SK-N-SH (cell line): ENCODE data around the gene SNAPC5.

Source experiments
- CTCF ChIP-seq: fragments of 200-600 bp; sonication (generic); IDR thresholded peaks from 2 replicates; pipeline ENCODE4 v1.6.1; 2017; ENCODE audit warnings: antibody characterized with exemption, mild to moderate bottlenecking, moderate library complexity
- ELF1 ChIP-seq: IDR thresholded peaks from 2 replicates; pipeline ENCODE4 v1.4.0; 2012
- FOSL2 ChIP-seq: IDR thresholded peaks from 2 replicates; pipeline ENCODE4 v1.4.0; 2012; ENCODE audit warnings: low read depth, mild to moderate bottlenecking, moderate library complexity, borderline replicate concordance
- MXI1 ChIP-seq: IDR thresholded peaks from 2 replicates; pipeline ENCODE4 v1.6.1; 2012; ENCODE audit warnings: mild to moderate bottlenecking, low read depth, low read length, improper control_type of control experiment
- NFIC ChIP-seq: IDR thresholded peaks from 2 replicates; pipeline ENCODE4 v1.4.0; 2012; ENCODE audit warnings: borderline replicate concordance
- PBX3 ChIP-seq: IDR thresholded peaks from 2 replicates; pipeline ENCODE4; 2012
- POLR2AphosphoS5 ChIP-seq: IDR thresholded peaks from 2 replicates; pipeline ENCODE4 v1.6.1; 2012; ENCODE audit warnings: low read depth, low read length
- RCOR1 ChIP-seq: fragments of 150-350 bp; IDR thresholded peaks from 2 replicates; pipeline ENCODE4 v1.6.1; 2017; ENCODE audit warnings: antibody characterized with exemption, low read length
- REST ChIP-seq: IDR thresholded peaks from 2 replicates; pipeline ENCODE4 v1.6.1; 2012; ENCODE audit warnings: mild to moderate bottlenecking, low read depth, low read length, moderate library complexity
- SIN3A ChIP-seq: IDR thresholded peaks from 2 replicates; pipeline ENCODE4 v1.6.1; 2012; ENCODE audit warnings: low read depth, mild to moderate bottlenecking, low read length, moderate library complexity, borderline replicate concordance
- TAF1 ChIP-seq: IDR thresholded peaks from 2 replicates; pipeline ENCODE4 v1.6.1; 2012; ENCODE audit warnings: low read depth, mild to moderate bottlenecking, low read length, moderate library complexity, borderline replicate concordance
- USF2 ChIP-seq: fragments of 150-350 bp; IDR thresholded peaks from 2 replicates; pipeline ENCODE4 v1.6.1; 2017; ENCODE audit warnings: antibody characterized with exemption, low read length, low read depth, borderline replicate concordance
- TF ChIP-seq, protein P1 (sequence below): IDR thresholded peaks from 2 replicates; pipeline ENCODE4 v1.4.0; 2012; ENCODE audit warnings: low read depth
- TF ChIP-seq, protein P2 (sequence below): IDR thresholded peaks from 2 replicates; pipeline ENCODE4 v1.4.0; 2012; ENCODE audit warnings: low read depth, borderline replicate concordance

- TF ChIP-seq ELF1 (no peak), CTCF (no peak), POLR2AphosphoS5 (no peak), MXI1 (no peak), SIN3A (no peak), TAF1 (no peak), FOSL2 (no peak), REST (no peak), RCOR1 (no peak), NFIC (no peak), PBX3 (no peak), USF2 (no peak)
- TF ChIP-seq, protein P1, sequence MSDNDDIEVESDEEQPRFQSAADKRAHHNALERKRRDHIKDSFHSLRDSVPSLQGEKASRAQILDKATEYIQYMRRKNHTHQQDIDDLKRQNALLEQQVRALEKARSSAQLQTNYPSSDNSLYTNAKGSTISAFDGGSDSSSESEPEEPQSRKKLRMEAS, result no peak
- TF ChIP-seq, protein P2, sequence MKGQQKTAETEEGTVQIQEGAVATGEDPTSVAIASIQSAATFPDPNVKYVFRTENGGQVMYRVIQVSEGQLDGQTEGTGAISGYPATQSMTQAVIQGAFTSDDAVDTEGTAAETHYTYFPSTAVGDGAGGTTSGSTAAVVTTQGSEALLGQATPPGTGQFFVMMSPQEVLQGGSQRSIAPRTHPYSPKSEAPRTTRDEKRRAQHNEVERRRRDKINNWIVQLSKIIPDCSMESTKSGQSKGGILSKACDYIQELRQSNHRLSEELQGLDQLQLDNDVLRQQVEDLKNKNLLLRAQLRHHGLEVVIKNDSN, result no peak
Observed at GRCh38 chr15:66505818-66506217, 8.3 kb upstream of the SNAPC5 start.
